Stomach (tissue), 9 donors: ENCODE data around the gene PRND. TPM values are rescaled to one million over a fixed set of nuclear protein-coding genes. Genes with fewer than 3 reads are reported as not detected.

Experiments used
- DNase-seq, 2 donors: peaks; one replicate each; pipeline versions ENCODE4 v3.0.0 to v3.0.0-alpha.2; 2013 to 2019
- H3K27ac ChIP-seq, 5 donors: fragments of 200-600 bp in 4 of 5; sonication (generic) in 4 of 5; one replicate each; pipeline ENCODE4 v1.5.1; 2013 to 2019; ENCODE audit warnings: mild to moderate bottlenecking in 1 of 5, moderate library complexity in 1 of 5
- H3K27me3 ChIP-seq, 3 donors: fragments of 200-600 bp; sonication (generic); one replicate each; pipeline ENCODE4 v1.5.1; 2017 to 2019; ENCODE audit warnings: mixed run types in 1 of 3
- H3K36me3 ChIP-seq, 4 donors: fragments of 200-600 bp; sonication (generic); 1 replicate in 3 of 4; 2 replicates in 1 of 4; pipeline ENCODE4 v1.5.1; 2016 to 2019
- H3K4me1 ChIP-seq, 4 donors: fragments of 200-600 bp; sonication (generic); one replicate each; pipeline ENCODE4 v1.5.1; 2016 to 2019
- H3K4me3 ChIP-seq, 4 donors: fragments of 200-600 bp; sonication (generic) in 3 of 4; one replicate each; pipeline ENCODE4 v1.5.1; 2016 to 2019; ENCODE audit warnings: mild to moderate bottlenecking in 1 of 4
- H3K9me3 ChIP-seq, 4 donors: fragments of 200-600 bp; sonication (generic); one replicate each; pipeline ENCODE4 v1.5.1; 2016 to 2019
- CTCF ChIP-seq, 7 experiments: fragments of 450-650 bp in 4 of 7; fragments of 200-600 bp in 3 of 7; sonication (generic) in 3 of 7; IDR thresholded peaks; one replicate each; pipeline ENCODE4 v1.5.1; 2016 to 2019; ENCODE audit warnings: antibody characterized with exemption in 7 of 7, control low read depth in 2 of 7, mild to moderate bottlenecking in 1 of 7
- EP300 ChIP-seq: sonication (generic); formaldehyde crosslinking; IDR thresholded peaks from one replicate; pipeline ENCODE4 v1.6.1; 2017; ENCODE audit warnings: antibody characterized with exemption
- POLR2A ChIP-seq, 4 donors: fragments of 450-650 bp; IDR thresholded peaks; one replicate each; pipeline ENCODE4 v1.6.1; 2016; ENCODE audit warnings: antibody characterized with exemption in 4 of 4, control low read depth in 2 of 4, mild to moderate bottlenecking in 1 of 4, moderate library complexity in 1 of 4
- POLR2AphosphoS5 ChIP-seq, 3 donors: sonication (generic); formaldehyde crosslinking; IDR thresholded peaks; one replicate each; pipeline ENCODE4 v1.6.1; 2016; ENCODE audit warnings: antibody characterized with exemption in 3 of 3
- WGBS, 5 donors: extraction: QIAGEN DNeasy Blood & Tissue Kit in 3 of 5; methylation state at CpG; one replicate each; pipeline versions ENCODE4 v1.1.5 to v1.1.7; 2013 to 2018; 5-methylcytosine and 5-hydroxymethylcytosine counted together
- intact Hi-C: fragments of 100-400 bp; cut with DNase I; formaldehyde crosslinking; loops from one replicate; pipeline ENCODE4 v1.15.1; 2023; ENCODE audit warnings: low total_unique reads
- polyA plus RNA-seq, 3 donors: library from polyadenylated mRNA; stranded (reverse); fragments of 200-250 nt; gene quantifications; one replicate each; pipeline ENCODE4 v1.2.3, GENCODE V29; 2013
- total RNA-seq, 5 donors: library from RNA; depleted of rRNA; stranded (reverse); fragments of >200 nt; gene quantifications; one replicate each; pipeline versions ENCODE4 v1.1.0 to v1.2.3, GENCODE V29; 2014 to 2016
- donor health status: healthy with polysubstance abuse.
- donor health status: Bipolar disorder and iron deficiency.
- donor health status: healthy.

PRND gene
- total and polyA plus RNA-seq, 8 donors = 0.03 to 1.1 TPM; not detected in 6

DNA sequence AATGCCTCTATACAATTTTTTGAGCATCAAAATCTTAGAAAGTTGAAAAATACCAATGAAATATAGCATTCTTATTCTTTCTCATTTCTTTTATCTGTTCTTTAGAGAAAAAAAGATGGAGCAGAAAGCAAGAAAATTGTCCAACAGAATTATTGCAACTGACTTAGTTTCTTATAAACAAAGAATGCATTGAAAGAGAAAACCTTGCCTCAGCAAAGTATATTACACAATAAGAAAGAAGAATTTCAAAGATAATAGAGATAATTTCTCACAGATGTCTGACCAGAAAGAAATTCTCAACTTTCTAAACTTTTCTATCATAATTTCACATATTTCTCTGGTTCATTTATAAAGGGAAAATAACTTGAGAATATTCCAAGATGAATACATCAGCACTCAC lies 47.0 kb upstream of the PRND start:
- TF ChIP-seq CTCF (IDR thresholded peaks at IDR 0.05) = no peak
- TF ChIP-seq POLR2AphosphoS5 (IDR thresholded peaks at IDR 0.05) = no peak
- no peak for TF ChIP-seq POLR2A (IDR thresholded peaks at IDR 0.05)
- TF ChIP-seq EP300 = no peak
- H3K4me1 ChIP-seq = no peaks in the 10 kb centered on the region
- no peak overlapping the region for H3K4me3 ChIP-seq
- intact Hi-C loops = no loop called here
- H3K27ac ChIP-seq = no peak overlapping the region
- no peaks in the 10 kb centered on the region for H3K36me3 ChIP-seq
- DNase-seq = no peak
- no peaks in the 10 kb centered on the region for H3K9me3 ChIP-seq
- H3K27me3 ChIP-seq = no peaks in the 10 kb centered on the region

DNA sequence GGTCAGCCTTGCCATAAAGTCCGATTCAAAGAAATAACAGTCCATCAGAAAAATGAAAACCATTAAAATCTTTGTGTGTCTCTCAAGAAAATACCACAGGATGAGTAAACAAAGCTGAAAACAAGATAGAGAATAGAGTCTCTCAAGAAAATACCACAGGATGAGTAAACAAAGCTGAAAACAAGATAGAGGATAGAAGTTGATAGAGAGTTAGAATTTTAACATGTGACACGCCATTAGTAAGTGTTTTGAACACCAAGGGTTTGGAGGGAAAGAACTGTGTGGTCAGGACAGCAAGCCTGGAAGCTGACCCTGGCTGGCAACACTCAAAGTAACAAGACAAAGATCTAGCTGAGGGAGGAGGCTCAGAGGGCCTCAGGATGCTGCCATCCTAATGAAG lies 43.9 kb upstream of the PRND start:
- no peaks in the 10 kb centered on the region for H3K9me3 ChIP-seq
- no peak for DNase-seq
- no peak overlapping the region for H3K27ac ChIP-seq
- intact Hi-C loops = no loop called here
- H3K36me3 ChIP-seq = no peaks in the 10 kb centered on the region
- H3K4me3 ChIP-seq = no peak overlapping the region
- peaks cover 0 to 6% (median 0%) of the 10 kb centered on the region in 4 donors for H3K4me1 ChIP-seq
- whole genome bisulfite sequencing, 5 donors = 67 to 84% (median 74%) methylated on average over 2 of the region's 2 CpGs
- no peak for TF ChIP-seq CTCF (IDR thresholded peaks at IDR 0.05)
- TF ChIP-seq EP300 = no peak
- TF ChIP-seq POLR2AphosphoS5 (IDR thresholded peaks at IDR 0.05) = no peak
- no peak for TF ChIP-seq POLR2A (IDR thresholded peaks at IDR 0.05)
- no peaks in the 10 kb centered on the region for H3K27me3 ChIP-seq

GRCh38 chr20:4681401-4681800 lies 40.3 kb upstream of the PRND start:
- WGBS, 5 donors = 64 to 74% (median 71%) methylated on average over 6 of the region's 6 CpGs
- TF ChIP-seq POLR2A (IDR thresholded peaks at IDR 0.05) (no peak), CTCF (IDR thresholded peaks at IDR 0.05) (no peak), EP300 (no peak), POLR2AphosphoS5 (IDR thresholded peaks at IDR 0.05) (no peak)
- DNase-seq = no peak
- Histone ChIP-seq H3K36me3 (no peaks in the 10 kb centered on the region), H3K4me1 (peaks cover 0 to 25% (median 12%) of the 10 kb centered on the region in 4 donors), H3K27me3 (no peaks in the 10 kb centered on the region), H3K4me3 (no peak overlapping the region), H3K27ac (peak overlapping the region in 1 of 5 donors; percentile 99), H3K9me3 (no peaks in the 10 kb centered on the region)
- intact Hi-C loops = no loop called here

GRCh38 chr20:4681991-4682401 lies 39.7 kb upstream of the PRND start:
- peak in 1 of 2 donors; percentile 26 for DNase-seq
- Histone ChIP-seq H3K9me3 (no peaks in the 10 kb centered on the region), H3K4me3 (no peak overlapping the region), H3K36me3 (no peaks in the 10 kb centered on the region), H3K27me3 (no peaks in the 10 kb centered on the region), H3K27ac (peak overlapping the region in 1 of 5 donors; percentile 99), H3K4me1 (peaks cover 1 to 26% (median 12%) of the 10 kb centered on the region in 4 donors)
- intact Hi-C loops = no loop called here
- TF ChIP-seq CTCF (IDR thresholded peaks at IDR 0.05) = no peak
- no peak for TF ChIP-seq EP300
- peak in 1 of 3 donors; percentile 20 for TF ChIP-seq POLR2AphosphoS5 (IDR thresholded peaks at IDR 0.05)
- TF ChIP-seq POLR2A (IDR thresholded peaks at IDR 0.05) = no peak
- WGBS, 5 donors = 61 to 77% (median 71%) methylated on average over 5 of the region's 5 CpGs
